Measurements from ENCODE around the gene EPC2. TPM values are rescaled to one million over a fixed set of nuclear protein-coding genes. Genes with fewer than 3 reads are reported as not detected.

Gene EPC2
- total and polyA plus RNA-seq, 10 of the 15 experiments (the other 5 are each of a cell fraction or from before 2014, with no cell fraction given), result 2.0 to 16.5 (median 10.8) TPM

DNA sequence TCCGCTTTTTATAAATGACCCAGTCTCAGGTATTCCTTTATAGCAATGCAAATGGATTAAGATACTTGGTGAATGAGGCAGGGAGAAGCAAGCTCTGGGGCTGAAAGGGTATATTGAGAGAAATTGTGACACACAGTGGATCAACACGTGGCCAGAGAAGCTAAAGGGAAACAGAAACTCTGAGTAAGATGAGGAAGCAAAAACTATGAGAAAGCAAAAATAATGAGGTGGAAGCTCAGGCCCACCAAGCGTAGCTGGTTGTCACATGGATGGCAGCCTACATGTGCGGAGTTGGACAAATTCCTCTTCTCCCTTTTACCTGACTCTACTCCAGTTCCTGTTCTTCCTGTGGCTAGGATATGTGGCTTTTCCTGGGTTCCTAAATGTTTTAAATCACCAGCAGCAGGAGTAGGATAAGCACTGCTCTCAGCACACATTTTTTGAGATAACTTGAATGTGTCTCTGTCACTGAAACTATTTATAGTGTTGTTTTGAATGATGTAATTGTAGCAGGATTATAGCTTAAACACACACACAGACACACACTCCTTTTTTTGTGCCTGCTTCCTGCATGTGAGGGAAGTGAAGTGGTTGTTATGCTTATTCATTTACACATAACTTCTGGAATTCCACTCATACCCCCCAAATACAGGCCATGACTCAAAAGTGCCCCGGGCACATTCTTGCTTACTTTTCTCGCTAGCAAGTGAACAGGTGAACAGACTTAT is 30.1 kb upstream of the EPC2 start (continued):
- TF ChIP-seq, protein P1, sequence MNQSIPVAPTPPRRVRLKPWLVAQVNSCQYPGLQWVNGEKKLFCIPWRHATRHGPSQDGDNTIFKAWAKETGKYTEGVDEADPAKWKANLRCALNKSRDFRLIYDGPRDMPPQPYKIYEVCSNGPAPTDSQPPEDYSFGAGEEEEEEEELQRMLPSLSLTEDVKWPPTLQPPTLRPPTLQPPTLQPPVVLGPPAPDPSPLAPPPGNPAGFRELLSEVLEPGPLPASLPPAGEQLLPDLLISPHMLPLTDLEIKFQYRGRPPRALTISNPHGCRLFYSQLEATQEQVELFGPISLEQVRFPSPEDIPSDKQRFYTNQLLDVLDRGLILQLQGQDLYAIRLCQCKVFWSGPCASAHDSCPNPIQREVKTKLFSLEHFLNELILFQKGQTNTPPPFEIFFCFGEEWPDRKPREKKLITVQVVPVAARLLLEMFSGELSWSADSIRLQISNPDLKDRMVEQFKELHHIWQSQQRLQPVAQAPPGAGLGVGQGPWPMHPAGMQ (IDR thresholded peaks at IDR 0.05; ENCODE audit: borderline replicate concordance), result no peak
- no peak for TF ChIP-seq JUND (IDR thresholded peaks at IDR 0.05; ENCODE audit: low read depth, low read length)
- TF ChIP-seq CHD2 (IDR thresholded peaks at IDR 0.05; ENCODE audit: borderline replicate concordance, low read depth, low read length), result no peak
- TF ChIP-seq ETV6 (conservative IDR thresholded peaks at IDR 0.05 in 1 of 2, IDR thresholded peaks at IDR 0.05 in 1 of 2; ENCODE audit: borderline replicate concordance in 1 of 2, low read depth in 1 of 2), result peak in 1 of 2 experiments; percentile 54; a peak in 1 of 4 replicates
- 0 out of 2 replicates have a peak, but pooled peaks have one; percentile 32 for TF ChIP-seq NFIC (IDR thresholded peaks at IDR 0.05; ENCODE audit: low read depth, low read length)
- TF ChIP-seq, protein P2, sequence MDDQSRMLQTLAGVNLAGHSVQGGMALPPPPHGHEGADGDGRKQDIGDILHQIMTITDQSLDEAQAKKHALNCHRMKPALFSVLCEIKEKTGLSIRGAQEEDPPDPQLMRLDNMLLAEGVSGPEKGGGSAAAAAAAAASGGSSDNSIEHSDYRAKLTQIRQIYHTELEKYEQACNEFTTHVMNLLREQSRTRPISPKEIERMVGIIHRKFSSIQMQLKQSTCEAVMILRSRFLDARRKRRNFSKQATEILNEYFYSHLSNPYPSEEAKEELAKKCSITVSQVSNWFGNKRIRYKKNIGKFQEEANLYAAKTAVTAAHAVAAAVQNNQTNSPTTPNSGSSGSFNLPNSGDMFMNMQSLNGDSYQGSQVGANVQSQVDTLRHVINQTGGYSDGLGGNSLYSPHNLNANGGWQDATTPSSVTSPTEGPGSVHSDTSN (IDR thresholded peaks at IDR 0.05; ENCODE audit: insufficient replicate concordance, low read depth, low read length), result no peak
- TF ChIP-seq, protein P3, sequence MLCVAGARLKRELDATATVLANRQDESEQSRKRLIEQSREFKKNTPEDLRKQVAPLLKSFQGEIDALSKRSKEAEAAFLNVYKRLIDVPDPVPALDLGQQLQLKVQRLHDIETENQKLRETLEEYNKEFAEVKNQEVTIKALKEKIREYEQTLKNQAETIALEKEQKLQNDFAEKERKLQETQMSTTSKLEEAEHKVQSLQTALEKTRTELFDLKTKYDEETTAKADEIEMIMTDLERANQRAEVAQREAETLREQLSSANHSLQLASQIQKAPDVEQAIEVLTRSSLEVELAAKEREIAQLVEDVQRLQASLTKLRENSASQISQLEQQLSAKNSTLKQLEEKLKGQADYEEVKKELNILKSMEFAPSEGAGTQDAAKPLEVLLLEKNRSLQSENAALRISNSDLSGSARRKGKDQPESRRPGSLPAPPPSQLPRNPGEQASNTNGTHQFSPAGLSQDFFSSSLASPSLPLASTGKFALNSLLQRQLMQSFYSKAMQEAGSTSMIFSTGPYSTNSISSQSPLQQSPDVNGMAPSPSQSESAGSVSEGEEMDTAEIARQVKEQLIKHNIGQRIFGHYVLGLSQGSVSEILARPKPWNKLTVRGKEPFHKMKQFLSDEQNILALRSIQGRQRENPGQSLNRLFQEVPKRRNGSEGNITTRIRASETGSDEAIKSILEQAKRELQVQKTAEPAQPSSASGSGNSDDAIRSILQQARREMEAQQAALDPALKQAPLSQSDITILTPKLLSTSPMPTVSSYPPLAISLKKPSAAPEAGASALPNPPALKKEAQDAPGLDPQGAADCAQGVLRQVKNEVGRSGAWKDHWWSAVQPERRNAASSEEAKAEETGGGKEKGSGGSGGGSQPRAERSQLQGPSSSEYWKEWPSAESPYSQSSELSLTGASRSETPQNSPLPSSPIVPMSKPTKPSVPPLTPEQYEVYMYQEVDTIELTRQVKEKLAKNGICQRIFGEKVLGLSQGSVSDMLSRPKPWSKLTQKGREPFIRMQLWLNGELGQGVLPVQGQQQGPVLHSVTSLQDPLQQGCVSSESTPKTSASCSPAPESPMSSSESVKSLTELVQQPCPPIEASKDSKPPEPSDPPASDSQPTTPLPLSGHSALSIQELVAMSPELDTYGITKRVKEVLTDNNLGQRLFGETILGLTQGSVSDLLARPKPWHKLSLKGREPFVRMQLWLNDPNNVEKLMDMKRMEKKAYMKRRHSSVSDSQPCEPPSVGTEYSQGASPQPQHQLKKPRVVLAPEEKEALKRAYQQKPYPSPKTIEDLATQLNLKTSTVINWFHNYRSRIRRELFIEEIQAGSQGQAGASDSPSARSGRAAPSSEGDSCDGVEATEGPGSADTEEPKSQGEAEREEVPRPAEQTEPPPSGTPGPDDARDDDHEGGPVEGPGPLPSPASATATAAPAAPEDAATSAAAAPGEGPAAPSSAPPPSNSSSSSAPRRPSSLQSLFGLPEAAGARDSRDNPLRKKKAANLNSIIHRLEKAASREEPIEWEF (IDR thresholded peaks at IDR 0.05; ENCODE audit: insufficient replicate concordance, low read depth, low read length), result no peak
- TF ChIP-seq BACH1 (IDR thresholded peaks at IDR 0.05; ENCODE audit: borderline replicate concordance), result peak; percentile 49; the same call in 1 of the 2 replicates
- TF ChIP-seq, protein P4, sequence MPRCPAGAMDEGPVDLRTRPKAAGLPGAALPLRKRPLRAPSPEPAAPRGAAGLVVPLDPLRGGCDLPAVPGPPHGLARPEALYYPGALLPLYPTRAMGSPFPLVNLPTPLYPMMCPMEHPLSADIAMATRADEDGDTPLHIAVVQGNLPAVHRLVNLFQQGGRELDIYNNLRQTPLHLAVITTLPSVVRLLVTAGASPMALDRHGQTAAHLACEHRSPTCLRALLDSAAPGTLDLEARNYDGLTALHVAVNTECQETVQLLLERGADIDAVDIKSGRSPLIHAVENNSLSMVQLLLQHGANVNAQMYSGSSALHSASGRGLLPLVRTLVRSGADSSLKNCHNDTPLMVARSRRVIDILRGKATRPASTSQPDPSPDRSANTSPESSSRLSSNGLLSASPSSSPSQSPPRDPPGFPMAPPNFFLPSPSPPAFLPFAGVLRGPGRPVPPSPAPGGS (IDR thresholded peaks at IDR 0.05; ENCODE audit: borderline replicate concordance, insufficient read depth, low read depth, low read length, poor library complexity, severe bottlenecking), result no peak
- TF ChIP-seq, protein P5, sequence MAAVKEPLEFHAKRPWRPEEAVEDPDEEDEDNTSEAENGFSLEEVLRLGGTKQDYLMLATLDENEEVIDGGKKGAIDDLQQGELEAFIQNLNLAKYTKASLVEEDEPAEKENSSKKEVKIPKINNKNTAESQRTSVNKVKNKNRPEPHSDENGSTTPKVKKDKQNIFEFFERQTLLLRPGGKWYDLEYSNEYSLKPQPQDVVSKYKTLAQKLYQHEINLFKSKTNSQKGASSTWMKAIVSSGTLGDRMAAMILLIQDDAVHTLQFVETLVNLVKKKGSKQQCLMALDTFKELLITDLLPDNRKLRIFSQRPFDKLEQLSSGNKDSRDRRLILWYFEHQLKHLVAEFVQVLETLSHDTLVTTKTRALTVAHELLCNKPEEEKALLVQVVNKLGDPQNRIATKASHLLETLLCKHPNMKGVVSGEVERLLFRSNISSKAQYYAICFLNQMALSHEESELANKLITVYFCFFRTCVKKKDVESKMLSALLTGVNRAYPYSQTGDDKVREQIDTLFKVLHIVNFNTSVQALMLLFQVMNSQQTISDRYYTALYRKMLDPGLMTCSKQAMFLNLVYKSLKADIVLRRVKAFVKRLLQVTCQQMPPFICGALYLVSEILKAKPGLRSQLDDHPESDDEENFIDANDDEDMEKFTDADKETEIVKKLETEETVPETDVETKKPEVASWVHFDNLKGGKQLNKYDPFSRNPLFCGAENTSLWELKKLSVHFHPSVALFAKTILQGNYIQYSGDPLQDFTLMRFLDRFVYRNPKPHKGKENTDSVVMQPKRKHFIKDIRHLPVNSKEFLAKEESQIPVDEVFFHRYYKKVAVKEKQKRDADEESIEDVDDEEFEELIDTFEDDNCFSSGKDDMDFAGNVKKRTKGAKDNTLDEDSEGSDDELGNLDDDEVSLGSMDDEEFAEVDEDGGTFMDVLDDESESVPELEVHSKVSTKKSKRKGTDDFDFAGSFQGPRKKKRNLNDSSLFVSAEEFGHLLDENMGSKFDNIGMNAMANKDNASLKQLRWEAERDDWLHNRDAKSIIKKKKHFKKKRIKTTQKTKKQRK (IDR thresholded peaks at IDR 0.05; ENCODE audit: low read depth, low read length), result no peak
- TF ChIP-seq, protein P6, sequence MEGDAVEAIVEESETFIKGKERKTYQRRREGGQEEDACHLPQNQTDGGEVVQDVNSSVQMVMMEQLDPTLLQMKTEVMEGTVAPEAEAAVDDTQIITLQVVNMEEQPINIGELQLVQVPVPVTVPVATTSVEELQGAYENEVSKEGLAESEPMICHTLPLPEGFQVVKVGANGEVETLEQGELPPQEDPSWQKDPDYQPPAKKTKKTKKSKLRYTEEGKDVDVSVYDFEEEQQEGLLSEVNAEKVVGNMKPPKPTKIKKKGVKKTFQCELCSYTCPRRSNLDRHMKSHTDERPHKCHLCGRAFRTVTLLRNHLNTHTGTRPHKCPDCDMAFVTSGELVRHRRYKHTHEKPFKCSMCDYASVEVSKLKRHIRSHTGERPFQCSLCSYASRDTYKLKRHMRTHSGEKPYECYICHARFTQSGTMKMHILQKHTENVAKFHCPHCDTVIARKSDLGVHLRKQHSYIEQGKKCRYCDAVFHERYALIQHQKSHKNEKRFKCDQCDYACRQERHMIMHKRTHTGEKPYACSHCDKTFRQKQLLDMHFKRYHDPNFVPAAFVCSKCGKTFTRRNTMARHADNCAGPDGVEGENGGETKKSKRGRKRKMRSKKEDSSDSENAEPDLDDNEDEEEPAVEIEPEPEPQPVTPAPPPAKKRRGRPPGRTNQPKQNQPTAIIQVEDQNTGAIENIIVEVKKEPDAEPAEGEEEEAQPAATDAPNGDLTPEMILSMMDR (IDR thresholded peaks at IDR 0.05 in 2 of 3, conservative IDR thresholded peaks at IDR 0.05 in 1 of 3; ENCODE audit: control insufficient read depth in 2 of 3, extremely low read depth in 1 of 3, insufficient read depth in 1 of 3, low read depth in 3 of 3, low read length in 3 of 3), result no peak
